ENCODE measurements around the gene ASTN1. TPM values are rescaled to one million over a fixed set of nuclear protein-coding genes. Genes with fewer than 3 reads are reported as not detected.

The ASTN1 gene
- total RNA-seq, 1 donor from 2014 or later = not detected

GRCh38 chr1:177138347-177138746 is 26.2 kb downstream of the ASTN1 start:
- no peaks in the 10 kb centered on the region for H3K9me3 Mint-ChIP-seq
- no peak overlapping the region for H3K27ac Mint-ChIP-seq
- no peak for DNase-seq
- H3K4me1 Mint-ChIP-seq = no peaks in the 10 kb centered on the region
- H3K4me3 Mint-ChIP-seq = no peak overlapping the region
- intact Hi-C loops (cut with micrococcal nuclease) = no loop called here
- H3K36me3 Mint-ChIP-seq (ENCODE audit: low read depth) = no peaks in the 10 kb centered on the region
- no peaks in the 10 kb centered on the region for H3K27me3 Mint-ChIP-seq

- intact Hi-C loops (cut with micrococcal nuclease) = no loop called here
- Mint-ChIP-seq H3K27me3 (no peaks in the 10 kb centered on the region), H3K4me3 (no peak overlapping the region), H3K4me1 (no peaks in the 10 kb centered on the region), H3K36me3 (ENCODE audit: low read depth) (no peaks in the 10 kb centered on the region), H3K27ac (no peak overlapping the region), H3K9me3 (no peaks in the 10 kb centered on the region)
- no peak for DNase-seq
Observed at GRCh38 chr1:177137814-177138213, 26.7 kb downstream of the ASTN1 start.

- Mint-ChIP-seq H3K9me3 (no peaks in the 10 kb centered on the region), H3K4me3 (no peak overlapping the region), H3K27me3 (peaks cover 1% of the 10 kb centered on the region), H3K4me1 (no peaks in the 10 kb centered on the region), H3K36me3 (ENCODE audit: low read depth) (no peaks in the 10 kb centered on the region), H3K27ac (no peak overlapping the region)
- intact Hi-C loops (cut with micrococcal nuclease) = no loop called here
- no peak for DNase-seq
Observed at GRCh38 chr1:177135250-177135649, 29.3 kb downstream of the ASTN1 start.

GRCh38 chr1:177133977-177134538 is 30.5 kb downstream of the ASTN1 start:
- Mint-ChIP-seq H3K36me3 (ENCODE audit: low read depth) (no peaks in the 10 kb centered on the region), H3K4me1 (no peaks in the 10 kb centered on the region), H3K9me3 (no peaks in the 10 kb centered on the region), H3K27me3 (peaks cover 1% of the 10 kb centered on the region), H3K27ac (no peak overlapping the region), H3K4me3 (no peak overlapping the region)
- intact Hi-C loops (cut with micrococcal nuclease) = no loop called here
- DNase-seq = no peak

- Mint-ChIP-seq H3K9me3 (no peaks in the 10 kb centered on the region), H3K4me3 (no peak overlapping the region), H3K27me3 (peaks cover 1% of the 10 kb centered on the region), H3K36me3 (ENCODE audit: low read depth) (no peaks in the 10 kb centered on the region), H3K4me1 (no peaks in the 10 kb centered on the region), H3K27ac (no peak overlapping the region)
- no peak for DNase-seq
- intact Hi-C loops (cut with micrococcal nuclease) = no loop called here
Observed at GRCh38 chr1:177132141-177132540, 32.4 kb downstream of the ASTN1 start.

- no peak overlapping the region for H3K4me3 Mint-ChIP-seq
- peaks cover 1% of the 10 kb centered on the region for H3K27me3 Mint-ChIP-seq
- H3K27ac Mint-ChIP-seq = no peak overlapping the region
- no peaks in the 10 kb centered on the region for H3K9me3 Mint-ChIP-seq
- no peak for DNase-seq
- H3K36me3 Mint-ChIP-seq (ENCODE audit: low read depth) = no peaks in the 10 kb centered on the region
- H3K4me1 Mint-ChIP-seq = no peaks in the 10 kb centered on the region
- intact Hi-C loops (cut with micrococcal nuclease) = no loop called here
Observed at GRCh38 chr1:177131723-177132122, 32.8 kb downstream of the ASTN1 start.

GRCh38 chr1:177130451-177130945 is 34.0 kb downstream of the ASTN1 start:
- no peaks in the 10 kb centered on the region for H3K36me3 Mint-ChIP-seq (ENCODE audit: low read depth)
- H3K27ac Mint-ChIP-seq = no peak overlapping the region
- H3K27me3 Mint-ChIP-seq = peaks cover 1% of the 10 kb centered on the region
- no peak overlapping the region for H3K4me3 Mint-ChIP-seq
- intact Hi-C loops (cut with micrococcal nuclease) = no loop called here
- DNase-seq = no peak
- H3K4me1 Mint-ChIP-seq = no peaks in the 10 kb centered on the region
- H3K9me3 Mint-ChIP-seq = no peaks in the 10 kb centered on the region

- Mint-ChIP-seq H3K27ac (no peak overlapping the region), H3K27me3 (peaks cover 1% of the 10 kb centered on the region), H3K4me3 (no peak overlapping the region), H3K4me1 (no peaks in the 10 kb centered on the region), H3K36me3 (ENCODE audit: low read depth) (no peaks in the 10 kb centered on the region), H3K9me3 (no peaks in the 10 kb centered on the region)
- DNase-seq = no peak
- intact Hi-C loops (cut with micrococcal nuclease) = no loop called here
Observed at GRCh38 chr1:177128665-177129281, 35.7 kb downstream of the ASTN1 start.

- intact Hi-C loops (cut with micrococcal nuclease) = no loop called here
Observed at GRCh38 chr1:177126267-177126666, 38.2 kb downstream of the ASTN1 start.

GRCh38 chr1:177124577-177125278 is 39.8 kb downstream of the ASTN1 start:
- H3K27me3 Mint-ChIP-seq = no peaks in the 10 kb centered on the region

More at GRCh38 chr1:177126267-177126666, 38.2 kb downstream of the ASTN1 start:
- Mint-ChIP-seq H3K27me3 (no peaks in the 10 kb centered on the region), H3K4me3 (no peak overlapping the region), H3K9me3 (no peaks in the 10 kb centered on the region), H3K36me3 (ENCODE audit: low read depth) (no peaks in the 10 kb centered on the region), H3K4me1 (no peaks in the 10 kb centered on the region), H3K27ac (no peak overlapping the region)
- DNase-seq = no peak

GRCh38 chr1:177122461-177123251 is 41.9 kb downstream of the ASTN1 start:
- H3K9me3 Mint-ChIP-seq = no peaks in the 10 kb centered on the region
- no peaks in the 10 kb centered on the region for H3K4me1 Mint-ChIP-seq
- no peak overlapping the region for H3K27ac Mint-ChIP-seq
- intact Hi-C loops (cut with micrococcal nuclease) = no loop called here
- H3K4me3 Mint-ChIP-seq = no peak overlapping the region
- no peak for DNase-seq
- no peaks in the 10 kb centered on the region for H3K27me3 Mint-ChIP-seq
- no peaks in the 10 kb centered on the region for H3K36me3 Mint-ChIP-seq (ENCODE audit: low read depth)

More at GRCh38 chr1:177124577-177125278, 39.8 kb downstream of the ASTN1 start:
- DNase-seq = no peak
- H3K9me3 Mint-ChIP-seq = no peaks in the 10 kb centered on the region
- H3K36me3 Mint-ChIP-seq (ENCODE audit: low read depth) = no peaks in the 10 kb centered on the region
- intact Hi-C loops (cut with micrococcal nuclease) = no loop called here
- H3K27ac Mint-ChIP-seq = no peak overlapping the region
- no peaks in the 10 kb centered on the region for H3K4me1 Mint-ChIP-seq
- H3K4me3 Mint-ChIP-seq = no peak overlapping the region

- Mint-ChIP-seq H3K4me3 (no peak overlapping the region), H3K4me1 (no peaks in the 10 kb centered on the region), H3K27ac (no peak overlapping the region), H3K9me3 (no peaks in the 10 kb centered on the region), H3K36me3 (ENCODE audit: low read depth) (no peaks in the 10 kb centered on the region), H3K27me3 (no peaks in the 10 kb centered on the region)
- no peak for DNase-seq
- intact Hi-C loops (cut with micrococcal nuclease) = no loop called here
Observed at GRCh38 chr1:177119311-177119710, 45.2 kb downstream of the ASTN1 start.

- Mint-ChIP-seq H3K27ac (no peak overlapping the region), H3K4me1 (no peaks in the 10 kb centered on the region), H3K4me3 (no peak overlapping the region), H3K27me3 (no peaks in the 10 kb centered on the region), H3K9me3 (no peaks in the 10 kb centered on the region), H3K36me3 (ENCODE audit: low read depth) (no peaks in the 10 kb centered on the region)
- intact Hi-C loops (cut with micrococcal nuclease) = no loop called here
- DNase-seq = no peak
Observed at GRCh38 chr1:177118901-177119300, 45.6 kb downstream of the ASTN1 start.

GRCh38 chr1:177116941-177117340 is 47.6 kb downstream of the ASTN1 start:
- Mint-ChIP-seq H3K27me3 (no peaks in the 10 kb centered on the region), H3K27ac (no peak overlapping the region), H3K4me3 (no peak overlapping the region), H3K4me1 (no peaks in the 10 kb centered on the region), H3K36me3 (ENCODE audit: low read depth) (no peaks in the 10 kb centered on the region), H3K9me3 (no peaks in the 10 kb centered on the region)
- intact Hi-C loops (cut with micrococcal nuclease) = no loop called here
- DNase-seq = no peak

All from activated CD4-positive, alpha-beta T cell treated with anti-CD3 and anti-CD28 coated beads, Interleukin-2, amount 10 ng/mL, durations not matched to agents 24 days and 14 days (primary cell).